NB4 (cell line): ENCODE data around the gene GBP2.

Experiments used
- DNase-seq: peaks from one replicate; pipeline ENCODE4 v3.0.0; 2010; ENCODE audit warnings: low read depth
- H3K4me3 ChIP-seq: one replicate; pipeline ENCODE4 v1.5.1; 2011; ENCODE audit warnings: mild to moderate bottlenecking, low read depth, low read length, moderate library complexity
- CTCF ChIP-seq: IDR thresholded peaks from one replicate; pipeline ENCODE4 v1.5.1; 2012; ENCODE audit warnings: low read depth, low read length
- MAX ChIP-seq: IDR thresholded peaks from 2 replicates; pipeline ENCODE4 v1.6.1; 2011; ENCODE audit warnings: low read depth, low read length
- MYC ChIP-seq: IDR thresholded peaks from 2 replicates; pipeline ENCODE4 v1.6.1; 2011; ENCODE audit warnings: low read depth, low read length
- POLR2A ChIP-seq: IDR thresholded peaks from 2 replicates; pipeline ENCODE4 v1.6.1; 2011; ENCODE audit warnings: mild to moderate bottlenecking; ENCODE audit not compliant: insufficient read length; ENCODE audit errors: extremely low read depth

GBP2 gene

GRCh38 chr1:89063094-89063493, 62.8 kb downstream of the GBP2 start:
- TF ChIP-seq MYC (no peak), POLR2A (no peak), CTCF (no peak), MAX (no peak)
- H3K4me3 ChIP-seq: no peak overlapping the region

GRCh38 chr1:89060091-89060490, 65.8 kb downstream of the GBP2 start:
- TF ChIP-seq CTCF (no peak), MAX (no peak), MYC (no peak), POLR2A (no peak)
- no peak overlapping the region for H3K4me3 ChIP-seq
- no peak for DNase-seq

More at GRCh38 chr1:89063094-89063493, 62.8 kb downstream of the GBP2 start:
- no peak for DNase-seq
